Lower leg skin (tissue), 3 donors: ENCODE results near the gene CELF2.
A peak's percentile ranks its signal among the peaks of the same experiment; 100 is the strongest.

Experiments
- POLR2A ChIP-seq, 2 donors: fragments of 450-650 bp; IDR thresholded peaks; one replicate each; pipeline ENCODE4 v1.6.1; 2016 to 2017; ENCODE audit warnings: antibody characterized with exemption in 2 of 2, mild to moderate bottlenecking in 1 of 2, moderate library complexity in 1 of 2
- TF ChIP-seq, protein P1 (sequence below), 3 donors: fragments of 450-650 bp; IDR thresholded peaks; one replicate each; pipeline ENCODE4 v1.5.1; 2016; ENCODE audit warnings: antibody characterized with exemption in 3 of 3, mild to moderate bottlenecking in 3 of 3, moderate library complexity in 2 of 3

DNA sequence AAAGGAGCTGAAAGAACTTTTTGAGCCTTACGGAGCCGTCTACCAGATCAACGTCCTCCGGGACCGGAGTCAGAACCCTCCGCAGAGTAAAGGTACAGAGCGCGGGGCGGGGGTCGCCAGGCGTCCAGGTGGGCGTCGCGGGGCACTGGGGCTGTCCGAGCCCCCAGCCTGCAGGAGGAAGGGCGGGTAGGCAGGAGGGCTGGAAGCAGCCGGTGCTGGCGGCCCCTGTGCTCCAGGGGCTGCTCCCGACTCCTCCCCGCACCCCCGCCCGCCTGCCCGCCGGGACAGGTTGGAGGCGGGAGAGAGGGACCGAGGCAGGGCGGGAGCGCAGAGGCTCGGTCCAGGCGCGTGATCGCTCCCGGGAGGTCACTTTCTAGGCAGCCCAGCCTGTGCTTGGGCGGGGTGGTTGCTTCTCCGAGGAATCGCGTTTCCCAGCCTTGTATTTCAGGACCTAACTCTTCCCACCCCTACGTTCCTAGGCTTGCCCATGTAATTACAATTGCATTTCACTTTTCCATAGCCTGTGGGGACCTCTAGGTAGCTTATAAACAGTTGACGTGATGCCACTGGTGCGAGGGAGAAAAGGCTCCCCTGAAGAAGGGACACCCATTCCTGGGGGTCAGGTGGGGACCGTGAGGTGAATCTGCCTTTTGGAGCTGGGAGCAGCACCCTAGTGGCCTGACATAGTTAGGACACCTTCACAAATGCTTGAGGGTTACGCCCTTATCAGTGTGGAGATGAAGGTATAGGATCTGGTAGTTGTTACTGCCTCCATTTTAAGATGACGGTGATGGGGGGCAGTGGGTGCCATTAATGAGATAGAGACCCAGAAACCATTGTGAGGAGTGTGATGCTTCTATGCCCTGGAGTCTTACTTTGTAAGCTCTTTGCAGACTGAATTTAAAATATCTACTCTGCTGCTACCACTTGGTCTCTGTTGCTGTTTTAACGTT is 148.2 kb downstream of the CELF2 start:
- TF ChIP-seq, protein P1, sequence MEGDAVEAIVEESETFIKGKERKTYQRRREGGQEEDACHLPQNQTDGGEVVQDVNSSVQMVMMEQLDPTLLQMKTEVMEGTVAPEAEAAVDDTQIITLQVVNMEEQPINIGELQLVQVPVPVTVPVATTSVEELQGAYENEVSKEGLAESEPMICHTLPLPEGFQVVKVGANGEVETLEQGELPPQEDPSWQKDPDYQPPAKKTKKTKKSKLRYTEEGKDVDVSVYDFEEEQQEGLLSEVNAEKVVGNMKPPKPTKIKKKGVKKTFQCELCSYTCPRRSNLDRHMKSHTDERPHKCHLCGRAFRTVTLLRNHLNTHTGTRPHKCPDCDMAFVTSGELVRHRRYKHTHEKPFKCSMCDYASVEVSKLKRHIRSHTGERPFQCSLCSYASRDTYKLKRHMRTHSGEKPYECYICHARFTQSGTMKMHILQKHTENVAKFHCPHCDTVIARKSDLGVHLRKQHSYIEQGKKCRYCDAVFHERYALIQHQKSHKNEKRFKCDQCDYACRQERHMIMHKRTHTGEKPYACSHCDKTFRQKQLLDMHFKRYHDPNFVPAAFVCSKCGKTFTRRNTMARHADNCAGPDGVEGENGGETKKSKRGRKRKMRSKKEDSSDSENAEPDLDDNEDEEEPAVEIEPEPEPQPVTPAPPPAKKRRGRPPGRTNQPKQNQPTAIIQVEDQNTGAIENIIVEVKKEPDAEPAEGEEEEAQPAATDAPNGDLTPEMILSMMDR (IDR thresholded peaks at IDR 0.05), result peak in 1 of 3 donors; percentile 48
- TF ChIP-seq POLR2A (IDR thresholded peaks at IDR 0.05), result no peak
